ENCODE results near the gene NFIB.

- TF ChIP-seq HDGF (IDR thresholded peaks at IDR 0.05; ENCODE audit: borderline replicate concordance) (no peak), ARNT (IDR thresholded peaks at IDR 0.05) (no peak), L3MBTL2 (conservative IDR thresholded peaks at IDR 0.05) (no peak), BHLHE40 (IDR thresholded peaks at IDR 0.05; ENCODE audit: borderline replicate concordance) (no peak), NFRKB (IDR thresholded peaks at IDR 0.05) (no peak), FOXA1 (IDR thresholded peaks at IDR 0.05) (no peak), ELF4 (IDR thresholded peaks at IDR 0.05) (no peak), LEF1 (IDR thresholded peaks at IDR 0.05; ENCODE audit: borderline replicate concordance) (no peak), ZNF384 (IDR thresholded peaks at IDR 0.05) (no peak), FOXK2 (IDR thresholded peaks at IDR 0.05) (no peak), SUZ12 (IDR thresholded peaks at IDR 0.05) (no peak)
Measured at GRCh38 chr9:14185016-14185415, 128.9 kb downstream of the NFIB start.

Data from HEK293T (cell line).